HG03135 (cell line): ENCODE results near the gene SPAG16.

Experiments used
- ATAC-seq: cut with Tn5 transposase; IDR thresholded peaks from one replicate; pipeline ENCODE4 v1.9.1; 2021; ENCODE audit warnings: mild to moderate bottlenecking, moderate library complexity; ENCODE audit not compliant: unreplicated experiment

SPAG16 gene

GRCh38 chr2:213787869-213788268, 503.6 kb downstream of the SPAG16 start:
- ATAC-seq = no peak

GRCh38 chr2:213789940-213790339, 505.7 kb downstream of the SPAG16 start:
- ATAC-seq = no peak

- no peak for ATAC-seq
These were observed 507.8 kb downstream of the SPAG16 start for GRCh38 chr2:213792045-213792444.

GRCh38 chr2:213806125-213806726, 522.0 kb downstream of the SPAG16 start:
- ATAC-seq = no peak

- no peak for ATAC-seq
These were observed 532.3 kb downstream of the SPAG16 start for GRCh38 chr2:213816583-213816982.

GRCh38 chr2:213818436-213818835, 534.2 kb downstream of the SPAG16 start:
- ATAC-seq = no peak

GRCh38 chr2:213834331-213834730, 550.1 kb downstream of the SPAG16 start:
- no peak for ATAC-seq

GRCh38 chr2:213834746-213835145, 550.5 kb downstream of the SPAG16 start:
- ATAC-seq = no peak

- ATAC-seq = no peak
These were observed 562.6 kb downstream of the SPAG16 start for GRCh38 chr2:213846856-213847255.

GRCh38 chr2:213847316-213847715, 563.1 kb downstream of the SPAG16 start:
- ATAC-seq = no peak

- no peak for ATAC-seq
These were observed 564.4 kb downstream of the SPAG16 start for GRCh38 chr2:213848631-213849030.

GRCh38 chr2:213861638-213862037, 577.4 kb downstream of the SPAG16 start:
- no peak for ATAC-seq

- no peak for ATAC-seq
These were observed 578.3 kb downstream of the SPAG16 start for GRCh38 chr2:213862407-213863076.

- ATAC-seq = no peak
These were observed 579.3 kb downstream of the SPAG16 start for GRCh38 chr2:213863541-213863940.

GRCh38 chr2:213868526-213868925, 584.3 kb downstream of the SPAG16 start:
- ATAC-seq = no peak

- no peak for ATAC-seq
These were observed 601.2 kb downstream of the SPAG16 start for GRCh38 chr2:213885485-213885884.

GRCh38 chr2:213914510-213914909, 630.2 kb downstream of the SPAG16 start:
- ATAC-seq = no peak

- ATAC-seq = no peak
These were observed 635.8 kb downstream of the SPAG16 start for GRCh38 chr2:213920014-213920413.

- no peak for ATAC-seq
These were observed 639.3 kb downstream of the SPAG16 start for GRCh38 chr2:213923543-213923942.

- peak; percentile 98 for ATAC-seq
These were observed 650.3 kb downstream of the SPAG16 start for GRCh38 chr2:213934560-213934959.

GRCh38 chr2:213958086-213958485, 673.8 kb downstream of the SPAG16 start:
- no peak for ATAC-seq

GRCh38 chr2:213959589-213959988, 675.3 kb downstream of the SPAG16 start:
- ATAC-seq = no peak

GRCh38 chr2:213971536-213971935, 687.3 kb downstream of the SPAG16 start:
- ATAC-seq = no peak
